Neural cell (in vitro differentiated cells): ENCODE data around the gene RNU5D-1. TPM values are rescaled to one million over a fixed set of nuclear protein-coding genes. Genes with fewer than 3 reads are reported as not detected.

Experiments
- H2AFZ ChIP-seq: fragments of 200-600, 300-800 bp; sonication (generic), shearing (Covaris generic); 2 replicates; pipeline ENCODE4 v1.6.0; 2014; ENCODE audit warnings: low read depth, mild to moderate bottlenecking, antibody characterized with exemption, low read length, moderate library complexity
- H3F3A ChIP-seq: fragments of 200-600 bp; shearing (Covaris generic); 2 replicates; pipeline ENCODE4 v1.6.1; 2016; ENCODE audit warnings: mild to moderate bottlenecking, moderate library complexity, mixed read lengths, antibody characterized with exemption, low read length; ENCODE audit not compliant: insufficient read depth, poor library complexity, severe bottlenecking
- H3K27ac ChIP-seq: fragments of 200-600, 300-800 bp; sonication (generic), shearing (Covaris generic); 2 replicates; pipeline ENCODE4 v1.5.1; 2014; ENCODE audit warnings: mild to moderate bottlenecking, low read length, moderate library complexity
- H3K27me3 ChIP-seq: fragments of 300-800, 200-600 bp; sonication (generic), shearing (Covaris generic); 2 replicates; pipeline ENCODE4 v1.6.0; 2014; ENCODE audit warnings: mild to moderate bottlenecking, low read depth, low read length, moderate library complexity; ENCODE audit not compliant: insufficient read depth
- H3K36me3 ChIP-seq: fragments of 300-800, 200-600 bp; sonication (generic), shearing (Covaris generic); 2 replicates; pipeline ENCODE4 v1.5.1; 2014; ENCODE audit warnings: mild to moderate bottlenecking, antibody characterized with exemption, low read length, moderate library complexity; ENCODE audit not compliant: insufficient read depth
- H3K4me2 ChIP-seq: fragments of 300-800, 200-600 bp; sonication (generic), shearing (Covaris generic); 2 replicates; pipeline ENCODE4 v1.6.0; 2014; ENCODE audit warnings: mild to moderate bottlenecking, low read length
- H3K4me3 ChIP-seq: fragments of 300-800, 200-600 bp; sonication (generic), shearing (Covaris generic); 2 replicates; pipeline ENCODE4 v1.5.1; 2014; ENCODE audit warnings: mild to moderate bottlenecking, low read length, moderate library complexity
- H3K79me2 ChIP-seq: fragments of 200-600 bp; shearing (Covaris generic); replicated peaks from 2 replicates; pipeline ENCODE4 v1.6.0; 2014; ENCODE audit warnings: mild to moderate bottlenecking, low read length, moderate library complexity; ENCODE audit not compliant: insufficient read depth
- H3K9ac ChIP-seq: fragments of 300-800, 200-600 bp; sonication (generic), shearing (Covaris generic); 2 replicates; pipeline ENCODE4 v1.6.1; 2016; ENCODE audit warnings: mild to moderate bottlenecking, low read length, mixed read lengths
- H3K9me2 ChIP-seq: fragments of 200-600 bp; shearing (Covaris generic); 2 replicates; pipeline ENCODE4 v1.6.1; 2016; ENCODE audit warnings: mild to moderate bottlenecking, low read length, mixed read lengths; ENCODE audit not compliant: insufficient read depth
- H3K9me3 ChIP-seq: fragments of 200-600, 300-800 bp; sonication (generic), shearing (Covaris generic); 2 replicates; pipeline ENCODE4 v1.6.1; 2016; ENCODE audit warnings: mild to moderate bottlenecking, mixed run types, low read length, moderate library complexity, mixed read lengths
- H4K20me1 ChIP-seq: fragments of 200-600 bp; shearing (Covaris generic); 2 replicates; pipeline ENCODE4 v1.6.1; 2016; ENCODE audit warnings: mild to moderate bottlenecking, mixed run types; ENCODE audit not compliant: insufficient read depth
- EP300 ChIP-seq: fragments of 450-650 bp; conservative IDR thresholded peaks from 2 replicates; pipeline ENCODE4 v1.6.1; 2014; ENCODE audit warnings: antibody characterized with exemption, mild to moderate bottlenecking, moderate library complexity; ENCODE audit not compliant: poor library complexity, severe bottlenecking
- EZH2 ChIP-seq: fragments of 200-600, 300-800 bp; shearing (Covaris generic), sonication (generic); IDR thresholded peaks from 2 replicates; pipeline ENCODE4 v1.6.1; 2014; ENCODE audit warnings: antibody characterized with exemption, low read length, borderline replicate concordance, mild to moderate bottlenecking; ENCODE audit not compliant: insufficient read depth, poor library complexity, severe bottlenecking
- MXI1 ChIP-seq: fragments of 450-650 bp; conservative IDR thresholded peaks from 2 replicates; pipeline ENCODE4 v1.6.1; 2014; ENCODE audit warnings: antibody characterized with exemption, mild to moderate bottlenecking; ENCODE audit not compliant: poor library complexity, severe bottlenecking
- POLR2AphosphoS5 ChIP-seq: IDR thresholded peaks from 2 replicates; pipeline ENCODE4 v1.6.1; 2012
- RAD21 ChIP-seq: fragments of 450-650 bp; conservative IDR thresholded peaks from 2 replicates; pipeline ENCODE4 v1.6.1; 2014; ENCODE audit warnings: antibody characterized with exemption, mild to moderate bottlenecking, moderate library complexity
- SMC3 ChIP-seq: fragments of 450-650 bp; conservative IDR thresholded peaks from 2 replicates; pipeline ENCODE4 v1.6.1; 2014; ENCODE audit warnings: antibody characterized with exemption, mild to moderate bottlenecking, moderate library complexity; ENCODE audit not compliant: poor library complexity
- TAF1 ChIP-seq: IDR thresholded peaks from 2 replicates; pipeline ENCODE4 v1.6.1; 2012; ENCODE audit warnings: low read depth
- polyA plus RNA-seq: library from polyadenylated mRNA; depleted of rRNA; stranded (reverse); fragments of >200 nt; gene quantifications from 2 replicates; pipeline ENCODE4 v1.2.3, GENCODE V29; 2014
- TF ChIP-seq, protein P1 (sequence below): IDR thresholded peaks from 2 replicates; pipeline ENCODE4 v1.6.1; 2012; ENCODE audit warnings: borderline replicate concordance
- TF ChIP-seq, protein P2 (sequence below): fragments of 450-650 bp; IDR thresholded peaks from 2 replicates; pipeline ENCODE4 v1.5.1; 2014; ENCODE audit warnings: antibody characterized with exemption, mild to moderate bottlenecking, moderate library complexity; ENCODE audit not compliant: poor library complexity, severe bottlenecking

Gene RNU5D-1
- polyA plus RNA-seq, 1 donor from 2014 or later, result not detected

DNA sequence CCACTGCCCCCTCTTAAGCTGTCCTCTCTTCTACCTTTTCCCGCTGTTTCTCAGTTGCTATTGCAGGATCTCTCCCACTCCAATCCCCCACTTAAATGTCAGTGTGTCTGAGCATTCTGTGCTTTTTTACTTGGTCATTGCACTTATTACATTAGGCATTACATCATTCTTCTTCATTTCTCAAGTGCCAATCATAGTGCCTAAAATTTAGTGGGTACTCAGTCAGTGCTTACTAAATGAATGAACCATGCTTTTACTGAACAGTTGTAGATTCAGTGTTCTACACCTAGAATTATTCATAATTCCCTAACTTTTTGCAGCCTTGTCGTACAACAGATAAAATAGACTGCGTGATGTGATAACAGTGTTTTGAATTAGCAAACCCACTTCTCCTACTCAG is 37.1 kb downstream of the RNU5D-1 start:
- Histone ChIP-seq H3K9me3 (no peaks in the 10 kb centered on the region), H2AFZ (no peak overlapping the region)

DNA sequence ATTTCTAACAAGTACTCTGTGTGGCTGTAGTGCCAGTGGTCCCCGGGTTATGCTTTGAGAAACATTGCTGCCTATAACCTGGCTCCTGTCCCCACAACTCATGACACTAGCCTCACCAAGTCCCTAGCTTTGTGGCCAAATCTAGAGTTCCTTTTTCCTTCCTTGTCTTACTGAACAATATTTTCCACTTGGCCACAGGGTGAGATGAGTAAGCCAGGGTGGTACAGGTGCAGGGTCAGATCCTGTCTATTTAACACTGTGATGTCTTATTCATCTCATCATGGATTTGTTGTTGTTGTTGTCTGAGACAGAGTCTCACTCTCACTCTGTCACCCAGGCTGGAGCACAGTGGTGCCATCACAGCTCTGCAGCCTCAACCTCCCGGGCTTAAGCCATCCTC is 37.8 kb downstream of the RNU5D-1 start:
- no peak overlapping the region for H2AFZ ChIP-seq
- H3F3A ChIP-seq, result no peaks in the 10 kb centered on the region
- H3K9me3 ChIP-seq, result no peaks in the 10 kb centered on the region
- no peaks in the 10 kb centered on the region for H3K27me3 ChIP-seq
- TF ChIP-seq RAD21, result no peak
- no peak overlapping the region for H3K27ac ChIP-seq
- H3K4me2 ChIP-seq, result no peak overlapping the region
- H3K4me3 ChIP-seq, result no peak overlapping the region
- H3K79me2 ChIP-seq, result no peaks in the 10 kb centered on the region
- H3K36me3 ChIP-seq, result no peaks in the 10 kb centered on the region
- no peak overlapping the region for H3K9ac ChIP-seq
- no peaks in the 10 kb centered on the region for H3K9me2 ChIP-seq
- H4K20me1 ChIP-seq, result no peaks in the 10 kb centered on the region

More for the DNA sequence above, 37.1 kb downstream of the RNU5D-1 start:
- no peaks in the 10 kb centered on the region for H3K27me3 ChIP-seq
- no peak overlapping the region for H3K27ac ChIP-seq
- H3K4me2 ChIP-seq, result no peak overlapping the region
- H3K9ac ChIP-seq, result no peak overlapping the region
- H3K9me2 ChIP-seq, result no peaks in the 10 kb centered on the region
- TF ChIP-seq, protein P1, sequence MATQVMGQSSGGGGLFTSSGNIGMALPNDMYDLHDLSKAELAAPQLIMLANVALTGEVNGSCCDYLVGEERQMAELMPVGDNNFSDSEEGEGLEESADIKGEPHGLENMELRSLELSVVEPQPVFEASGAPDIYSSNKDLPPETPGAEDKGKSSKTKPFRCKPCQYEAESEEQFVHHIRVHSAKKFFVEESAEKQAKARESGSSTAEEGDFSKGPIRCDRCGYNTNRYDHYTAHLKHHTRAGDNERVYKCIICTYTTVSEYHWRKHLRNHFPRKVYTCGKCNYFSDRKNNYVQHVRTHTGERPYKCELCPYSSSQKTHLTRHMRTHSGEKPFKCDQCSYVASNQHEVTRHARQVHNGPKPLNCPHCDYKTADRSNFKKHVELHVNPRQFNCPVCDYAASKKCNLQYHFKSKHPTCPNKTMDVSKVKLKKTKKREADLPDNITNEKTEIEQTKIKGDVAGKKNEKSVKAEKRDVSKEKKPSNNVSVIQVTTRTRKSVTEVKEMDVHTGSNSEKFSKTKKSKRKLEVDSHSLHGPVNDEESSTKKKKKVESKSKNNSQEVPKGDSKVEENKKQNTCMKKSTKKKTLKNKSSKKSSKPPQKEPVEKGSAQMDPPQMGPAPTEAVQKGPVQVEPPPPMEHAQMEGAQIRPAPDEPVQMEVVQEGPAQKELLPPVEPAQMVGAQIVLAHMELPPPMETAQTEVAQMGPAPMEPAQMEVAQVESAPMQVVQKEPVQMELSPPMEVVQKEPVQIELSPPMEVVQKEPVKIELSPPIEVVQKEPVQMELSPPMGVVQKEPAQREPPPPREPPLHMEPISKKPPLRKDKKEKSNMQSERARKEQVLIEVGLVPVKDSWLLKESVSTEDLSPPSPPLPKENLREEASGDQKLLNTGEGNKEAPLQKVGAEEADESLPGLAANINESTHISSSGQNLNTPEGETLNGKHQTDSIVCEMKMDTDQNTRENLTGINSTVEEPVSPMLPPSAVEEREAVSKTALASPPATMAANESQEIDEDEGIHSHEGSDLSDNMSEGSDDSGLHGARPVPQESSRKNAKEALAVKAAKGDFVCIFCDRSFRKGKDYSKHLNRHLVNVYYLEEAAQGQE, result no peak
- TF ChIP-seq EZH2, result no peak
- no peak for TF ChIP-seq POLR2AphosphoS5
- TF ChIP-seq EP300, result no peak
- no peak for TF ChIP-seq SMC3
- no peak for TF ChIP-seq MXI1
- TF ChIP-seq, protein P2, sequence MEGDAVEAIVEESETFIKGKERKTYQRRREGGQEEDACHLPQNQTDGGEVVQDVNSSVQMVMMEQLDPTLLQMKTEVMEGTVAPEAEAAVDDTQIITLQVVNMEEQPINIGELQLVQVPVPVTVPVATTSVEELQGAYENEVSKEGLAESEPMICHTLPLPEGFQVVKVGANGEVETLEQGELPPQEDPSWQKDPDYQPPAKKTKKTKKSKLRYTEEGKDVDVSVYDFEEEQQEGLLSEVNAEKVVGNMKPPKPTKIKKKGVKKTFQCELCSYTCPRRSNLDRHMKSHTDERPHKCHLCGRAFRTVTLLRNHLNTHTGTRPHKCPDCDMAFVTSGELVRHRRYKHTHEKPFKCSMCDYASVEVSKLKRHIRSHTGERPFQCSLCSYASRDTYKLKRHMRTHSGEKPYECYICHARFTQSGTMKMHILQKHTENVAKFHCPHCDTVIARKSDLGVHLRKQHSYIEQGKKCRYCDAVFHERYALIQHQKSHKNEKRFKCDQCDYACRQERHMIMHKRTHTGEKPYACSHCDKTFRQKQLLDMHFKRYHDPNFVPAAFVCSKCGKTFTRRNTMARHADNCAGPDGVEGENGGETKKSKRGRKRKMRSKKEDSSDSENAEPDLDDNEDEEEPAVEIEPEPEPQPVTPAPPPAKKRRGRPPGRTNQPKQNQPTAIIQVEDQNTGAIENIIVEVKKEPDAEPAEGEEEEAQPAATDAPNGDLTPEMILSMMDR, result no peak
- no peak for TF ChIP-seq RAD21
- no peak for TF ChIP-seq TAF1
- no peaks in the 10 kb centered on the region for H3K79me2 ChIP-seq
- H3K36me3 ChIP-seq, result no peaks in the 10 kb centered on the region
- H3K4me3 ChIP-seq, result no peak overlapping the region
- H4K20me1 ChIP-seq, result no peaks in the 10 kb centered on the region
- H3F3A ChIP-seq, result no peaks in the 10 kb centered on the region

DNA sequence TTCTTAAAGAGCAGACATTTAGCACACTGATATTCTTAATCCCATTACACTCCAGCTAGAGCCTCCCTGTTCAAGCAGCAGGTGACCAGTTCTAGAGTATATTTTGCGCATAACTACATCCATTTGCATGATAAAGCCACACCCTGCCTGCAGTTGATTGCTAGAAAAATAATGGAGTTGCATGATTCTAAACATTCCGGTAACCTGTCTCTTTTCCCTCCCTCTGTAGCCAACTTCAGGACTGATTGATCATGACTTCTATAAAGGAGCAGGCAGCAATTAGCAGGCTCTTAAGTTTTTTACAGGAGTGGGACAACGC is 41.6 kb downstream of the RNU5D-1 start:
- H4K20me1 ChIP-seq, result no peaks in the 10 kb centered on the region
- TF ChIP-seq EP300, result no peak
- H3K9me2 ChIP-seq, result no peaks in the 10 kb centered on the region
- no peak overlapping the region for H3K4me3 ChIP-seq
- H3K9ac ChIP-seq, result no peak overlapping the region
- H3K4me2 ChIP-seq, result no peak overlapping the region
- H3F3A ChIP-seq, result no peaks in the 10 kb centered on the region
- H3K36me3 ChIP-seq, result no peaks in the 10 kb centered on the region
- H2AFZ ChIP-seq, result no peak overlapping the region
- no peaks in the 10 kb centered on the region for H3K27me3 ChIP-seq
- no peaks in the 10 kb centered on the region for H3K79me2 ChIP-seq
- H3K27ac ChIP-seq, result no peak overlapping the region
- H3K9me3 ChIP-seq, result no peaks in the 10 kb centered on the region
